GM18499 (cell line): Measurements from ENCODE around the gene SLC25A21.
"Not testable (repeated sequence)": the region's sequence is repeated elsewhere in the genome, so short reads cannot be mapped to it uniquely, and the experiment has no call there.

Source experiments
- ATAC-seq: cut with Tn5 transposase; IDR thresholded peaks from one replicate; pipeline ENCODE4 v1.9.1; 2021; ENCODE audit warnings: moderate number of reproducible peaks; ENCODE audit not compliant: insufficient read depth, unreplicated experiment

The SLC25A21 gene

DNA sequence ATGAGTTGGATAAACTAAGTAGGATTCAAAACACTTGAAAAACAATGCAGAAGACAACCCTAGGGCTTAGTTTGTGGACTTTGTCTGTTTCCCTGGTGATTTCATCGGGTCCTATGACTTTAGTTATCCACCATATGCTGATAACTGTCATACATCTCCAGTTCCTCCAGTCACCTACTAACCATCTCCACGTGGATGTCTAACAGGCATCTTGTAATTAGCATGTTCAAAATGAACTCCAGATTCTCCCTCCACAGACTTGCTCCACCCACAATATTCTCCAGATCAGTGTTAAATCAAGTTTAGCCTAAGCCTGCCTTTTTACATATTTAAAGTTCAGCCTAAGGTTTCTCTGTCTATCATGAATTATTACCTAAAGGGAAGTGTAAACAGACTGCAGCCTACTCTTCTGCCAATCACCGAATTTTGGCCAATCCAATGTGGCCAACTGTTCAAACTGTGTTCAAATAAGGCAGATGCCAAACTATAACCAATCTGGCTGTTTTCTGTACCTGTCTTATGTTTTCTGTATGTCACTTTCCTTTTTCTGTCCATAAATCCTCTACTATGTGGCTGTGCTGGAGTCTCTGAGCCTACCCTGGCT, 423.7 kb downstream of the SLC25A21 start:
- no peak for ATAC-seq

DNA sequence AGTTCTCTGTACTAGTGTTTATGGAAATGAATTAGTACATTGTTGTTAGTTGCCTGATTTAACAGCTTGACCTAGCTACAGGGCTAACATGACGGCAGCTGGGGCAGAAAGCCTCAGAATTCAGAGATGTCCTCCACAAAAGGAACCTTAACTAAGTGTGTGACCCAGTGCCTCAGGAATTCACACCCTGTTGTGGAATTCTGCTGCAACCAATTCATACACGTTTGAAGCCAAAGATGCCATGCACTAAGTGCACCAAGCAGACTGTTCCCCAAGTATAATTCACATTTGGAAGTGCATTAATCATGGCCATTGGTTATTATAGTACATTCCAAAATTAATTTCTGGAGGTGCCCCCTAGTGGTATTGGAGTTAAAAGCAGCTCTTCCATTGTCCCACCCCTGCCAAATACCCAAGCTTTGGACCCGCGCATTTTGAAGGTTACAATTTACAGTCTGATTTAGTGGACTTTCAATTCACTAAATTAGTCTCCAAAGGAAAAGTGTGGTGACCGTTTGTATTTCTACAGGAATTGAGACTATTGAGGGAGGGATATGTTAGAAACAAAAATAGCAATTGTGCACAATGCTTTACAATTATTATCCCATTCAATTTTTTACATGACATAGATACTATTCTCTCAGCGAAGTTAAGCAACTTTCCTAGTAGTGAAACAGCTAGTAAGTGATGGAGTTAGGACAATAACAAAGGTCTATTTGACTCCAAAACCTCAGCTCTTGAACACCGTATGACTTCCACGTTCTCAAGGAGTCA, 424.8 kb downstream of the SLC25A21 start:
- ATAC-seq: no peak

GRCh38 chr14:36746872-36747271, 425.5 kb downstream of the SLC25A21 start:
- ATAC-seq: no peak

GRCh38 chr14:36741858-36742257, 430.5 kb downstream of the SLC25A21 start:
- ATAC-seq: no peak

GRCh38 chr14:36738269-36738668, 434.1 kb downstream of the SLC25A21 start:
- no peak for ATAC-seq

DNA sequence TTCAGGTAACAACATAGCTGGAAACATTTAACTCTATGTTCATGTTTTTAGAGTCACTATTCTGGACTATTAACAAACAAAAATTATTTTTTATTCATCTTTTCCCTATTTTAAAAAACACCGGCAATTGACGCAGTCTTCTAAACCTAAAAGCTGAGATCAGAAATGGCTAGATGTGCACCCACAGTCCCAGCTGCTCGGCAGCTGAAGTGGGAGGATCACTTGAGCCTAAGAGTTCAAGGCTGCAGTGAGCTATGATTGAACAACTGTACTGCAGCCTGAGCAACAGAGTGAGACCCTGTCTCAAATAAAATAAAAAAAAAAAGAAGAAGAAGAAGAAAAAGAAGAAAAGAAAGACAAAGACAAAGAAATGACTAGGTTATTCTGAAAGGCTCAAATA, 446.3 kb downstream of the SLC25A21 start:
- ATAC-seq: no peak

DNA sequence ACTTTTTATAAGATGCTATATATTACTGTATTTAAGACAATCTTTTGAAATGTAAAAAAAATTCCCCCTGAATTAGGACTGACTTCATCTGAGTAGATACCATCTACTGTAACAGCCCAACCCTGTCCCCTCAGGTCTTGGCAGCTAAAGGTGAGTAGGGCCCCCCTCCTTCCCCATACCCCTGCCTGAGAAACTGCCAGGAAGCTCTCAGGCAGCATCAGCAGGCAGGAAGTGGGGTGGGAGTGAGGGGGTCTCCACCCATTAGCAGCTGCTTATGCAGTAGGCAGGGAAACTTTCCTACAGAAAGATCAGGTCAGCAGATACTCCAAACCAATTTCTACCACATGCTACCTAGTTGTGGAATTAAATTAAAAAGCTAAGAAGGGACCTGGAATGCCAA, 448.2 kb downstream of the SLC25A21 start:
- ATAC-seq: no peak

GRCh38 chr14:36723530-36723929, 448.9 kb downstream of the SLC25A21 start:
- no peak for ATAC-seq

DNA sequence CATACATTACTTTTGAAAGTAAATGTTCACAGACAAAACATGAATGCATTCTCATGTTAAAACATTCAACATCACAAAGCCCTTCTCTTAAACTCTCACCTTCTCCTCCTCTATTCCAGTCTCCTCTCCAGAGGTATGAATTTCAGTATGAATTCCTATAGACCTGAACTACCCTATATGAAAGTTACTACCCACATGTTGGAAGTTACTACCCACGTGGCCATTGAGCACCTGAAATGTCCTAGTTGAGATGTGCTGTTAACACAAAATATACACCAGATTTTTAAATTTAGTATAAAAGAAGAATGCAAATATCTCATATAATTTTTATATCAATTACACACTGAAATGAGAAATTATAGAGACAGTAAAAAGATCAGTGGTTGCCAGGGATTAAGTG, 450.5 kb downstream of the SLC25A21 start:
- no peak for ATAC-seq

- no peak for ATAC-seq
Measured at GRCh38 chr14:36720657-36721056, 451.7 kb downstream of the SLC25A21 start.

- ATAC-seq: no peak
Measured at GRCh38 chr14:36719823-36720222, 452.6 kb downstream of the SLC25A21 start.

- ATAC-seq: no peak
Measured at GRCh38 chr14:36718216-36718615, 454.2 kb downstream of the SLC25A21 start.

GRCh38 chr14:36717363-36717762, 455.0 kb downstream of the SLC25A21 start:
- no peak for ATAC-seq

DNA sequence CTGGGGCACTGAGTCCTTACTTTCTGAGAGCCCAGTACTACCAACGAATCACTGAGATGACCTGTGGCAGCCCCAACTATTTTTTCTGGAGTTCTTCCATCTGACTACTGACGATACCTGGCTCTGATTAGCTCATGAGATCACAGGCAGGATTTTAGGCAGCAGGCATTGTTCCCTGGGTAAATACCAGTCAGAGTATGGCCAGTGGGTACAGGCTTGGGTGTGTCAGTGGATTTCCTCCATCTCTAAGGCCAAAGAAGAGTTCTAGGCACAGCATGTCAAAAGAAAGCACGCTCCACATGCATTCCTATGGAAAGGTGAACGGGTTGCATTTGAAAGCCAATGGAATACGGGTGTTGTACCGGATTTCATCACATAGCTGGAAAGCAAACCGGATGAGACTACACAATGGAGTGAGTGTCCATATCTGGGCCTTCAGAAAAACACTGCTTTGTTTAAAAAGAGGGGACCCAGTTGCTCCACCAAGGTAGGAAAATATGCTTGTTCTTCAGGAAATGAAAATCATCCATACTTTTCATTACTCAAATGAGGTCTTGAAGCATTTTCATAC, 455.7 kb downstream of the SLC25A21 start:
- no peak for ATAC-seq

DNA sequence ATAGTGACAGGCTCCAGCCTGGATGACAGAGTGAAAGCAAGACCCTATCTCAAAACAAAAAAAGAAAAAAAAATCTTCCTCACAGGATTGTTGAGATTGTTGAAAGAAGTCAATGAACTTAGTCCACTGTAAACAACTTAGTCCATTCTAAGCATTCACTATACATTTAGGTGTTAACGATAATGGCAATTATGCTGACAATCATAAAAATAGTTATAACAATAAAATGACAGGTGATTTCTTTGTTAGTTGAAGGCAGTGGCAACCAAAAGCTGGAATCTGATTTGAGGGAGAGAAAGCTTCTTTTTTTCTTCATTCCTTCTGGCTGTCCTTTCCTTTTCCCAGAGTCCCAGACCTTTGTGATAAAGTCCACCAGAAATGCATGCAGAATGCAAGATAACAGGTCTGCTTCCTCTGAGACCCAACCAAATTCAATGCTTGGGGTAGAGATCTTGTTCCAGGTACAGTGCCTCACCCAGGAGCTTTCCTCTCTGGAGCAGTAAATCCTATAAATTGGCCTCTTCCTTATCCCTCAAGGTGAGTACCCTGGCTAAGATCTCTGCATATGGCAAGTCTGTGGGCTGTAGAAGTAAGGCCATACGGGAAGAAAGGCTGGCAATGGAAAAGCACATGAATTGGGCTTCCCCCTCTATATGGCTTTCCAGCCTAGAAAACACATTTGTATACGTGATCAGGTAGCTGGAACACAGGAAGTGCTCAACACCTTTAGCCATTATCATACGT, 458.3 kb downstream of the SLC25A21 start:
- ATAC-seq: no peak

- ATAC-seq: no peak
Measured at GRCh38 chr14:36707570-36707969, 464.8 kb downstream of the SLC25A21 start.

DNA sequence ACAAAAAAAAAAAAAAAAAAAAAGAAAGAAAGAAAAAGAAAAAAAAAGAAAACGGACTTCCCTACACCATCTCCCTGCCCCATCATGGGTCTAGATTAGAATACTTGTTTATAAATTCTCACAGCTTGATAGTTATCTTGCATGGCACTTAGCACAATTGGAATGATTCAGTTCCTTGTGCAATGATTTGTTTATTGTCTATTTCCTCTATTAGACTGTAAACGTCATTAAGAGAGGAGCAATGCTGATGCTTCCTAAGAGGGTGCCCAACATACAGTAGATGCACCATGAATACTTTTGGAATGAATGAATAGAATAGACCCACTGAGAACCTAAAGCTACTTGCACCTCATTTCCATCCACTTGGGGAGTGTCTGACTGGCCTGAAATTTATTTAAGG, 469.9 kb downstream of the SLC25A21 start:
- no peak for ATAC-seq

DNA sequence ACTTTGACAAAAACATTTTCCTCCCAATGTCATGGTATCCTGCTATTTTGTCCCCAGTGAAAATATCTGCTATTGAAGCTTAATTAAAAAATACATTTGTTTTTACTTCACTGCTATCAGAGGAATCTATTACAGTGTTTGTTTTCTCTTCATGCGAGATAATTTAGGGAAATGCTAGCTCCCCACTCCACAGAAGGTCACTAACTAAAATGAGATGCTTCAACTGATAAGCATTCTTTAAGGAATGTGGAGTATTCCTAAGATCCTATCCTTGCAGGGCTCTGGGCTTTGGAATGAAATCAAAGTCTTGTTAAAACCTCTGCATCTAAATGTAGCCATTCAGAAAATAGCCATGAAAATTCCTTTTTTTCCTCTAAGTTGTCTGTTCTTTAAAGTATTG, 471.3 kb downstream of the SLC25A21 start:
- ATAC-seq: no peak

GRCh38 chr14:36700651-36701050, 471.8 kb downstream of the SLC25A21 start:
- ATAC-seq: no peak

- ATAC-seq: not testable (repeated sequence)
Measured at GRCh38 chr14:36699420-36699819, 473.0 kb downstream of the SLC25A21 start.
